ENCODE measurements around the gene ARHGEF4. TPM values are rescaled to one million over a fixed set of nuclear protein-coding genes. Genes with fewer than 3 reads are reported as not detected.
A peak's percentile ranks its signal among the peaks of the same experiment; 100 is the strongest.

Gene ARHGEF4
- total RNA-seq, 4 donors from 2014 or later, result 23.7 to 51.5 (median 37.1) TPM

DNA sequence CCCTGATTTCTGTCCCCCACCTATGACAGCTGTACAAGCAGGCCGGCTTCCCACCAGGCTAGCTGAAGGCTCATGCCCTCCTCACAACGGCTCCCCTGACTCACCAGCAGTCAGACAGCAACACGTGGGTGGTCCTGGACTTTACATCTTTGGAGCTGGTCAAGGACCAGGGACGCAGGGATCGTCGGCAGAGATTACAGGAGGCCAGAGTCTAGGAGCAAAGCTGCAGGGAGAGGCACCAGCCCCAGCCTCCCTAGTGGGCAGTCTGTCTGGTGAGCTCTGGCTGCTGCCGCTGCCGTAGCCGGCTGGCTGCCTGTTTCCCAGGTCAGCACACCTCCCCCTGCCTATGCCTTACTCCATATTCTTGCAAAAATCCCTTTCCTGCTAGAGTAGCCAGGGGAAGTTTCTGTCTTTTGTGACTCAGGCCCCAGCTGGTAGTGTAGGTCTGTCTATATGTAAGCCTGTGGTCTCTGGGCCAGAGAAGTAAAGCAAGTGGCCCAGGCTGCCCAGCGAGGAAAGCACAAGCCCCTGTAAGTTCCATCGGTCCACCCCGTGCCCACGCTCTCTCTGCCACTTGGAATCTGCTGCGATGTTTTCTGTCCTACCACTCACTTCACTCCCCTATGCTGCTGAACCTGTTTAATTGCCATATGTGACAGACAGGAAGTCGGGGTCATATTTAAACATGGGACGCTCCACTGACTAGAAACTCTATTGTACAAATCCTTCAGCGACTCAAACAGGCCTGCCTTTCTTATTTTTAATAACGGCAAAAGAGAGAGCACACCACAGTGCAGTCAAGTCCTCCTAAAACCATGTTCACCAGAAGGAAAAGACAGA, 2.4 kb upstream of the ARHGEF4 start:
- TF ChIP-seq, protein P1, sequence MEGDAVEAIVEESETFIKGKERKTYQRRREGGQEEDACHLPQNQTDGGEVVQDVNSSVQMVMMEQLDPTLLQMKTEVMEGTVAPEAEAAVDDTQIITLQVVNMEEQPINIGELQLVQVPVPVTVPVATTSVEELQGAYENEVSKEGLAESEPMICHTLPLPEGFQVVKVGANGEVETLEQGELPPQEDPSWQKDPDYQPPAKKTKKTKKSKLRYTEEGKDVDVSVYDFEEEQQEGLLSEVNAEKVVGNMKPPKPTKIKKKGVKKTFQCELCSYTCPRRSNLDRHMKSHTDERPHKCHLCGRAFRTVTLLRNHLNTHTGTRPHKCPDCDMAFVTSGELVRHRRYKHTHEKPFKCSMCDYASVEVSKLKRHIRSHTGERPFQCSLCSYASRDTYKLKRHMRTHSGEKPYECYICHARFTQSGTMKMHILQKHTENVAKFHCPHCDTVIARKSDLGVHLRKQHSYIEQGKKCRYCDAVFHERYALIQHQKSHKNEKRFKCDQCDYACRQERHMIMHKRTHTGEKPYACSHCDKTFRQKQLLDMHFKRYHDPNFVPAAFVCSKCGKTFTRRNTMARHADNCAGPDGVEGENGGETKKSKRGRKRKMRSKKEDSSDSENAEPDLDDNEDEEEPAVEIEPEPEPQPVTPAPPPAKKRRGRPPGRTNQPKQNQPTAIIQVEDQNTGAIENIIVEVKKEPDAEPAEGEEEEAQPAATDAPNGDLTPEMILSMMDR (IDR thresholded peaks at IDR 0.05), result no peak
- no peak for TF ChIP-seq EP300 (IDR thresholded peaks at IDR 0.05)
- no peak for TF ChIP-seq POLR2A (IDR thresholded peaks at IDR 0.05; ENCODE audit: low read depth)
- no peak for TF ChIP-seq POLR2AphosphoS5 (IDR thresholded peaks at IDR 0.05)
- intact Hi-C loops (cut with DNase I), result no loop called here
- no peak overlapping the region for H3K4me3 ChIP-seq
- H3K27me3 ChIP-seq, result peaks cover 0 to 76% (median 16%) of the 10 kb centered on the region in 4 donors
- WGBS, result 72% methylated on average over 18 of the region's 18 CpGs
- H3K36me3 ChIP-seq, result no peaks in the 10 kb centered on the region
- H3K27ac ChIP-seq (replicated peaks in 1 of 4), result no peak overlapping the region
- H3K9me3 ChIP-seq, result no peaks in the 10 kb centered on the region
- peaks cover 0 to 14% (median 11%) of the 10 kb centered on the region in 4 donors for H3K4me1 ChIP-seq
- DNase-seq (ENCODE audit: extremely low spot score), result no peak

DNA sequence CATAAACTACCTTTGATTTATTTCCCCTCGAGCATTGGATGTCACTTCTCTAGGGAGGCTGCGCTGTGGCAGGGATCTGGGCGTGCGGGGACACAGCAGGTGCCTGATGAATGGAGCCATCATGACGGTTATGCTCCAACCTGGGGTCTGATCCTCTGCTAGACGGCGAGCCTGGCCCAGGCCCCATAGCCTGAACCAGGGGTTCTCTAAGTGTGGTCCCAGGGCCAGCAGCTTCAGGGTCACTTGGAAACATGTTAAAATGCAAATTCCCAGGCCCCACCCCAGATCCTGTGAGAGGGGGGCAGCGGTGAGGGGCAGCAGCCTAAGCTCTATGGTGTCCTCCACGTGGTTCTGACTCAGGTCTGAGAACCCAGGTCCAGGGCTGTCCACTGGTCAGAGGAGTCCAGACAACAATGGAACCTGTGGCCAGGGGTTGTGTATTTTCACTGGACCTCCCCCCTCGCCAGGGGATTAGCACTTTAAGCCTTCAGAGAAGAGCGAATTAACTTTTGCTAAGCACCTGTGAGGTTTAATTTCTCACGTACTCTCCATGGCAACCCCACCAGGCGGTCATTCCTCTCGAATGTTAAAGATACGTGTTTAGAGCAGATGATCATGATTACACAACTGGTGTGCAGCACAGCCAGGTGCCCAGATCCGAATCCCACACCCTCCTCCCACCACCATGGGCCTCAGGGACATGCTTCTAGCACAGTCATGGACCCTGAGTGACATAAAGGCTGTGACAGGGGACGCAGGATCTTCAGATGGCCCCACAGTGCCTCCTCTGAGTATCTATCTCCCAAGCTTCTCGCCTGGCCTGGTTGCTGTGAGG, 1.6 kb upstream of the ARHGEF4 start:
- no peaks in the 10 kb centered on the region for H3K9me3 ChIP-seq
- 89% methylated on average over 14 of the region's 18 CpGs for WGBS
- DNase-seq (ENCODE audit: extremely low spot score), result no peak
- H3K4me3 ChIP-seq, result no peak overlapping the region
- intact Hi-C loops (cut with DNase I), result no loop called here
- no peak overlapping the region for H3K27ac ChIP-seq (replicated peaks in 1 of 4)
- H3K4me1 ChIP-seq, result peaks cover 0 to 14% (median 11%) of the 10 kb centered on the region in 4 donors
- TF ChIP-seq POLR2A (IDR thresholded peaks at IDR 0.05; ENCODE audit: low read depth) (no peak), POLR2AphosphoS5 (IDR thresholded peaks at IDR 0.05) (no peak), EP300 (IDR thresholded peaks at IDR 0.05) (no peak)
- TF ChIP-seq, protein P1 (IDR thresholded peaks at IDR 0.05), result no peak
- H3K27me3 ChIP-seq, result peaks cover 0 to 85% (median 16%) of the 10 kb centered on the region in 4 donors
- H3K36me3 ChIP-seq, result no peaks in the 10 kb centered on the region

DNA sequence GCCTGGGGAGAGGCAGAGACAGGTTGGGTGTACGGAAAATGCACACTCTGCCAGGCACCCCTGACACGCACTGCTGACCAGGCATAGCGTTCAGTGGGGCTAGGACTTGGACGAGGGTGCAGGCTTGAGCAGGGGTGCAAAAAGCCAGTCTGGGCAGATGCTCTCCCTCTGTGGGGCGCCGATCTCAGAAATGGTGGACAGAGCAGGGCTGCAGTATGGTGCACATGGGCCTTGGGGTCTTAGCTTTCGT, 1.0 kb upstream of the ARHGEF4 start:
- intact Hi-C loops (cut with DNase I), result no loop called here
- 93% methylated on average over 7 of the region's 7 CpGs for WGBS
- H3K27ac ChIP-seq (replicated peaks in 1 of 4), result no peak overlapping the region
- no peak overlapping the region for H3K4me3 ChIP-seq
- H3K27me3 ChIP-seq, result peaks cover 0 to 90% (median 16%) of the 10 kb centered on the region in 4 donors
- TF ChIP-seq, protein P1 (IDR thresholded peaks at IDR 0.05), result no peak
- TF ChIP-seq POLR2A (IDR thresholded peaks at IDR 0.05; ENCODE audit: low read depth) (no peak), POLR2AphosphoS5 (IDR thresholded peaks at IDR 0.05) (no peak), EP300 (IDR thresholded peaks at IDR 0.05) (no peak)
- H3K9me3 ChIP-seq, result no peaks in the 10 kb centered on the region
- no peaks in the 10 kb centered on the region for H3K36me3 ChIP-seq
- no peak for DNase-seq (ENCODE audit: extremely low spot score)
- peaks cover 0 to 14% (median 11%) of the 10 kb centered on the region in 4 donors for H3K4me1 ChIP-seq

DNA sequence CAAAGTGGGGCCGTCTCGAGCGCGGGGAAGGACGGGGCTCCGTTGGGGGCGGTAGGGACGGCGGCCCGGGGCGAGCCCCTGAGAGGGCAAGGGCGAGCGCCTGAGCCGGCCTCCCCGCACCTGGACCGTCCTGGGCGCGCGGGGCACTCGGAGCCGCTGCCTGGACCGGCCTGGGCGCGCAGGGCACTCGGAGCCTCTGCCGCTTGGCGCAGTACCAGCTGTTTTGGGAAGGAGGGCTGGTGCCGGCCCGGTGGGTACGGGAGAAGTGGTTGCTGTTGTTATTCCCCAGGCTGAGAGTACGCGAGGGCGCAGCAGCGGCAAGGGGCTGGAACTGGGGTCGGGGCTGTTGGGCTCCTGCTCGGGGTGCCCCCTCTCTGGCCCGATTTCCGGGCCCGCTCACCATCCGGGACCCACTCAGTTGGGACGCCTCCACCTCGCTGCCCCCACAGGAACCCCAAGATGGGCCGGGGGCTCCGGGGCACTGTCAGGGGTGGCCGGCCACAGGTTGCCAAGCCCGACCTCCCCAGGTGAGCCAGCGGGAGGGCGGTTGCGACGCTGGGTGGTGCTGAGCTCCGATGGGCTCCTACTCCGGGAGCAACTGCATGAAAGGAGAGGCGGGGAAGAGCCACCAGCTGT, 579 bp downstream of the ARHGEF4 start:
- H3K4me3 ChIP-seq, result peak overlapping the region; percentile 39 to 48 (median 42)
- no CpG with 5 or more reads among the region's 53 CpGs for WGBS
- intact Hi-C loops (cut with DNase I), result no loop called here
- no peak overlapping the region for H3K27ac ChIP-seq (replicated peaks in 1 of 4)
- H3K4me1 ChIP-seq, result peaks cover 0 to 14% (median 11%) of the 10 kb centered on the region in 4 donors
- H3K27me3 ChIP-seq, result peaks cover 0 to 80% (median 16%) of the 10 kb centered on the region in 4 donors
- DNase-seq (ENCODE audit: extremely low spot score), result no peak
- TF ChIP-seq, protein P1 (IDR thresholded peaks at IDR 0.05), result no peak
- no peak for TF ChIP-seq POLR2A (IDR thresholded peaks at IDR 0.05; ENCODE audit: low read depth)
- TF ChIP-seq EP300 (IDR thresholded peaks at IDR 0.05), result no peak
- no peak for TF ChIP-seq POLR2AphosphoS5 (IDR thresholded peaks at IDR 0.05)
- H3K9me3 ChIP-seq, result no peaks in the 10 kb centered on the region
- no peaks in the 10 kb centered on the region for H3K36me3 ChIP-seq
